ENCODE results near the gene SMIM11.
"Not testable (repeated sequence)": the region's sequence is repeated elsewhere in the genome, so short reads cannot be mapped to it uniquely, and the experiment has no call there.

Gene SMIM11

GRCh38 chr21:34374940-34375618, at the start of gene SMIM11:
Gene SMIM11 (plus strand): TSS chr21:34375507. CDS start chr21:34379505, 3,998 bp downstream.
- DNase-seq (ENCODE audit: low read depth) = not testable (repeated sequence)

- no peak for DNase-seq (ENCODE audit: low read depth)
Observed at GRCh38 chr21:34330055-34330454, 45.3 kb upstream of the SMIM11 start.

- no peak for DNase-seq (ENCODE audit: low read depth)
Observed at GRCh38 chr21:34331726-34332125, 43.6 kb upstream of the SMIM11 start.

GRCh38 chr21:34332347-34332746, 43.0 kb upstream of the SMIM11 start:
- DNase-seq (ENCODE audit: low read depth) = no peak

- no peak for DNase-seq (ENCODE audit: low read depth)
Observed at GRCh38 chr21:34333121-34333739, 42.1 kb upstream of the SMIM11 start.

GRCh38 chr21:34335316-34335715, 40.0 kb upstream of the SMIM11 start:
- no peak for DNase-seq (ENCODE audit: low read depth)

- no peak for DNase-seq (ENCODE audit: low read depth)
Observed at GRCh38 chr21:34336245-34336644, 39.1 kb upstream of the SMIM11 start.

GRCh38 chr21:34336756-34337391, 38.4 kb upstream of the SMIM11 start:
- DNase-seq (ENCODE audit: low read depth) = no peak

- no peak for DNase-seq (ENCODE audit: low read depth)
Observed at GRCh38 chr21:34337741-34338140, 37.6 kb upstream of the SMIM11 start.

- DNase-seq (ENCODE audit: low read depth) = no peak
Observed at GRCh38 chr21:34338226-34338625, 37.1 kb upstream of the SMIM11 start.

- DNase-seq (ENCODE audit: low read depth) = no peak
Observed at GRCh38 chr21:34340061-34340460, 35.2 kb upstream of the SMIM11 start.

GRCh38 chr21:34342476-34342875, 32.8 kb upstream of the SMIM11 start:
- no peak for DNase-seq (ENCODE audit: low read depth)

- DNase-seq (ENCODE audit: low read depth) = no peak
Observed at GRCh38 chr21:34343347-34343746, 32.0 kb upstream of the SMIM11 start.

- DNase-seq (ENCODE audit: low read depth) = no peak
Observed at GRCh38 chr21:34343838-34344381, 31.4 kb upstream of the SMIM11 start.

GRCh38 chr21:34344584-34344983, 30.7 kb upstream of the SMIM11 start:
- no peak for DNase-seq (ENCODE audit: low read depth)

GRCh38 chr21:34345091-34345871, 30.0 kb upstream of the SMIM11 start:
- DNase-seq (ENCODE audit: low read depth) = no peak

GRCh38 chr21:34345892-34346291, 29.4 kb upstream of the SMIM11 start:
- no peak for DNase-seq (ENCODE audit: low read depth)

- DNase-seq (ENCODE audit: low read depth) = no peak
Observed at GRCh38 chr21:34348890-34349519, 26.3 kb upstream of the SMIM11 start.

- no peak for DNase-seq (ENCODE audit: low read depth)
Observed at GRCh38 chr21:34351786-34352241, 23.5 kb upstream of the SMIM11 start.

- DNase-seq (ENCODE audit: low read depth) = no peak
Observed at GRCh38 chr21:34352556-34352955, 22.8 kb upstream of the SMIM11 start.

GRCh38 chr21:34353182-34353581, 22.1 kb upstream of the SMIM11 start:
- DNase-seq (ENCODE audit: low read depth) = no peak

GRCh38 chr21:34354836-34355235, 20.5 kb upstream of the SMIM11 start:
- DNase-seq (ENCODE audit: low read depth) = no peak

Data from stimulated activated CD4-positive, alpha-beta T cell treated with anti-CD3 and anti-CD28 coated beads, Interleukin-2, amount 100 ng/mL, for 4 hours (primary cell).